Prostate gland (tissue), 2 donors: ENCODE results near the gene OPN1MW2. TPM values are rescaled to one million over a fixed set of nuclear protein-coding genes. Genes with fewer than 3 reads are reported as not detected.
"Not testable (repeated sequence)": the region's sequence is repeated elsewhere in the genome, so short reads cannot be mapped to it uniquely, and the experiment has no call there.

Experiments used
- DNase-seq: peaks from one replicate; pipeline ENCODE4 v3.0.0-alpha.2; 2019; ENCODE audit warnings: low spot score
- H3K27ac ChIP-seq, 2 donors: fragments of 200-600 bp; sonication (generic); 2 replicates each; pipeline ENCODE4 v1.5.1; 2017 to 2019
- H3K27me3 ChIP-seq: fragments of 200-600 bp; sonication (generic); replicated peaks from 2 replicates; pipeline ENCODE4 v1.5.1; 2019; ENCODE audit not compliant: insufficient read depth
- H3K36me3 ChIP-seq, 2 donors: fragments of 200-600 bp; sonication (generic); 1 replicate in 1 of 2; 2 replicates in 1 of 2; pipeline versions ENCODE4 v1.5.1 to v1.8.1; 2017 to 2019
- H3K4me1 ChIP-seq: fragments of 200-600 bp; sonication (generic); replicated peaks from 2 replicates; pipeline ENCODE4 v1.5.1; 2019
- H3K4me3 ChIP-seq, 2 donors: fragments of 200-600 bp; sonication (generic); 2 replicates each; pipeline ENCODE4 v1.5.1; 2017 to 2019
- H3K9me3 ChIP-seq: fragments of 200-600 bp; sonication (generic); 2 replicates; pipeline ENCODE4 v1.5.1; 2017
- WGBS: methylation state at CpG from one replicate; pipeline ENCODE4 v1.1.5; 2018; 5-methylcytosine and 5-hydroxymethylcytosine counted together
- intact Hi-C: fragments of 100-400 bp; cut with DNase I; formaldehyde crosslinking; loops from one replicate; pipeline ENCODE4 v1.14.2; 2022
- total RNA-seq, 2 donors: library from RNA; depleted of rRNA; stranded (reverse); fragments of >200 nt; gene quantifications; one replicate each; pipeline ENCODE4 v1.1.0, GENCODE V29; 2016

Gene OPN1MW2
- total RNA-seq, 2 donors from 2014 or later = not detected

GRCh38 chrX:154231443-154231842, 11.9 kb downstream of the OPN1MW2 start:
- intact Hi-C loops, H3K27me3 ChIP-seq, H3K36me3 ChIP-seq, H3K4me3 ChIP-seq, H3K4me1 ChIP-seq, H3K9me3 ChIP-seq, DNase-seq, H3K27ac ChIP-seq: not testable (repeated sequence)
- whole genome bisulfite sequencing = no CpG with 5 or more reads among the region's 3 CpGs

- H3K36me3 ChIP-seq, H3K27ac ChIP-seq, intact Hi-C loops, DNase-seq, H3K27me3 ChIP-seq, H3K4me3 ChIP-seq, H3K9me3 ChIP-seq, H3K4me1 ChIP-seq: not testable (repeated sequence)
- WGBS = no CpG with 5 or more reads among the region's 16 CpGs
These were observed 14.1 kb downstream of the OPN1MW2 start for GRCh38 chrX:154233620-154234019.

GRCh38 chrX:154238939-154239559, 19.5 kb downstream of the OPN1MW2 start:
- H3K4me3 ChIP-seq, H3K9me3 ChIP-seq, H3K27ac ChIP-seq, DNase-seq, H3K27me3 ChIP-seq, intact Hi-C loops, H3K36me3 ChIP-seq, H3K4me1 ChIP-seq: not testable (repeated sequence)
- no CpG with 5 or more reads among the region's 11 CpGs for WGBS

- H3K27me3 ChIP-seq, H3K36me3 ChIP-seq, H3K4me1 ChIP-seq, H3K4me3 ChIP-seq, H3K9me3 ChIP-seq, intact Hi-C loops, DNase-seq, H3K27ac ChIP-seq: not testable (repeated sequence)
- 93% methylated on average over 8 of the region's 8 CpGs for WGBS
These were observed 20.5 kb downstream of the OPN1MW2 start for GRCh38 chrX:154239982-154240503.

GRCh38 chrX:154247377-154248045, 28.0 kb downstream of the OPN1MW2 start:
- intact Hi-C loops, H3K4me1 ChIP-seq, DNase-seq, H3K27me3 ChIP-seq, H3K9me3 ChIP-seq, H3K4me3 ChIP-seq, H3K36me3 ChIP-seq, H3K27ac ChIP-seq: not testable (repeated sequence)
- WGBS = no CpG with 5 or more reads among the region's 17 CpGs

GRCh38 chrX:154248076-154248475, 28.5 kb downstream of the OPN1MW2 start:
- H3K4me1 ChIP-seq, H3K27me3 ChIP-seq, H3K36me3 ChIP-seq, H3K27ac ChIP-seq, DNase-seq, H3K4me3 ChIP-seq, intact Hi-C loops, H3K9me3 ChIP-seq: not testable (repeated sequence)
- no CpG with 5 or more reads among the region's 10 CpGs for WGBS

- H3K4me1 ChIP-seq, H3K4me3 ChIP-seq, DNase-seq, H3K36me3 ChIP-seq, intact Hi-C loops, H3K27me3 ChIP-seq, H3K27ac ChIP-seq, H3K9me3 ChIP-seq: not testable (repeated sequence)
- WGBS = no CpG with 5 or more reads among the region's 17 CpGs
These were observed 37.7 kb downstream of the OPN1MW2 start, which contains the start of gene OPN1MW3 for GRCh38 chrX:154257282-154257681. Gene OPN1MW3, plus strand, starts transcription at chrX:154257582. Its CDS starts 38 bp downstream, at chrX:154257620.

- DNase-seq, H3K9me3 ChIP-seq, H3K4me1 ChIP-seq, H3K27me3 ChIP-seq, H3K27ac ChIP-seq, H3K4me3 ChIP-seq, H3K36me3 ChIP-seq, intact Hi-C loops: not testable (repeated sequence)
- WGBS = no CpG with 5 or more reads among the region's 10 CpGs
These were observed 39.2 kb downstream of the OPN1MW2 start for GRCh38 chrX:154258711-154259110.

- intact Hi-C loops, H3K9me3 ChIP-seq, H3K4me1 ChIP-seq, DNase-seq, H3K27ac ChIP-seq, H3K4me3 ChIP-seq, H3K36me3 ChIP-seq, H3K27me3 ChIP-seq: not testable (repeated sequence)
- WGBS = no CpG with 5 or more reads among the region's 6 CpGs
These were observed 43.5 kb downstream of the OPN1MW2 start for GRCh38 chrX:154263072-154263471.

GRCh38 chrX:154269245-154269644, 49.7 kb downstream of the OPN1MW2 start:
- H3K4me3 ChIP-seq, H3K9me3 ChIP-seq, H3K27me3 ChIP-seq, H3K27ac ChIP-seq, intact Hi-C loops, H3K4me1 ChIP-seq, DNase-seq, H3K36me3 ChIP-seq: not testable (repeated sequence)
- no CpG with 5 or more reads among the region's 3 CpGs for WGBS
